ENCODE measurements around the gene CDADC1.

CDADC1 gene

DNA sequence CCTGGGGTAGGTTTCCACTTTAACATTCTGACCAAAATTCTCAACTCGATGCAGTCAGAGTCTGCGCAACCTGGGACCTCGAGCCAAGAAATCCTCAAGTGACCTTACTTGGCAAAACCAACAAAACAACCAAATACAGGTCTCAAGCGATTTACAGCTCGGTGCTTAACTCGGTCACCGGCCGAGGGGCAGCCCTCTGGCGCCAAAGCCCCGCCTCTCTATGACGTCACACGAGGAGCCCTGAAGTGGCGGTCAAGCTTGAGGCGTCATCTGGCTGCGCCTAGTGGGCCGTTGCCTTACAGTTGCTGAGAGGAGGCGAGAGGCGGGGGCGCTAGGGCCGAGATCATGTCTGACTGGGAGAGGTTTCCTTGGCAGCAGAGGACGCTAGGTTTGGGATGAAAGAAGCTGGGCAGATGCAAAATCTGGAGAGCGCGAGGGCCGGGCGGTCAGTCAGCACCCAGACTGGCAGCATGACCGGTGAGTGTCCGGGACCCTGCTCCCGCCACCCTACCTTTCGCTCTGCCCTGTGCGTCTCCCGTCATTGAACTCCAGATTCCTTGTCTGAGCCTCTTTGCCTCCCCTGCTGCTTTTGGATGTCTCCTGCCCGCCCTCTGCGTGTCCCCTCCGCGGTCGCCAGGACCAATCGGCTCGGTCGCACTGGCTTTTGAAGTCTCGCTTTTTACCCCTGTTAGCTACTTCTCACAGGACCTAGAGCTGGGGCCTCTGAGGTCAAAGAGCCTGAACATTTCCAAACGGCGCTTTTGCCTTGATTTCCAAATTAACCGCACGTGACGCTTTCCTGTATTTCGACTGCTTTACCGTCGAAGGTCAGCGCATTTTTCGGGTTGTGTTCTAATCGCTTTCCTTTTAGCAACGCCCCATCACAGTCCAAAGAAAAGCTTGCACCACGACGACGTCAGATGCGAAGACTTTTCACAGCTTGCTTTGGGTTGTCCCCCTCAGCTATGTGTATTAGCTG, at the start of gene CDADC1:
TSS of gene CDADC1 (plus strand) at position 283 of the 979 bp plus-strand sequence. CDS start at position 396, 113 bp downstream.
- peak; percentile 100 for DNase-seq
- H3K4me1 Mint-ChIP-seq = peaks cover 29% of the 10 kb centered on the region
- TF ChIP-seq, protein P1, sequence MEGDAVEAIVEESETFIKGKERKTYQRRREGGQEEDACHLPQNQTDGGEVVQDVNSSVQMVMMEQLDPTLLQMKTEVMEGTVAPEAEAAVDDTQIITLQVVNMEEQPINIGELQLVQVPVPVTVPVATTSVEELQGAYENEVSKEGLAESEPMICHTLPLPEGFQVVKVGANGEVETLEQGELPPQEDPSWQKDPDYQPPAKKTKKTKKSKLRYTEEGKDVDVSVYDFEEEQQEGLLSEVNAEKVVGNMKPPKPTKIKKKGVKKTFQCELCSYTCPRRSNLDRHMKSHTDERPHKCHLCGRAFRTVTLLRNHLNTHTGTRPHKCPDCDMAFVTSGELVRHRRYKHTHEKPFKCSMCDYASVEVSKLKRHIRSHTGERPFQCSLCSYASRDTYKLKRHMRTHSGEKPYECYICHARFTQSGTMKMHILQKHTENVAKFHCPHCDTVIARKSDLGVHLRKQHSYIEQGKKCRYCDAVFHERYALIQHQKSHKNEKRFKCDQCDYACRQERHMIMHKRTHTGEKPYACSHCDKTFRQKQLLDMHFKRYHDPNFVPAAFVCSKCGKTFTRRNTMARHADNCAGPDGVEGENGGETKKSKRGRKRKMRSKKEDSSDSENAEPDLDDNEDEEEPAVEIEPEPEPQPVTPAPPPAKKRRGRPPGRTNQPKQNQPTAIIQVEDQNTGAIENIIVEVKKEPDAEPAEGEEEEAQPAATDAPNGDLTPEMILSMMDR (IDR thresholded peaks at IDR 0.05) = no peak
- no peaks in the 10 kb centered on the region for H3K9me3 Mint-ChIP-seq
- H3K4me3 Mint-ChIP-seq = peak within 1 kb of the TSS; percentile 100
- peaks cover 6% of the 10 kb centered on the region for H3K36me3 Mint-ChIP-seq (ENCODE audit: low read depth)
- H3K27ac Mint-ChIP-seq = peak within 1 kb of the TSS; percentile 97
- H3K27me3 Mint-ChIP-seq (ENCODE audit: low read depth, poor library complexity) = peaks cover 25% of the 10 kb centered on the region

DNA sequence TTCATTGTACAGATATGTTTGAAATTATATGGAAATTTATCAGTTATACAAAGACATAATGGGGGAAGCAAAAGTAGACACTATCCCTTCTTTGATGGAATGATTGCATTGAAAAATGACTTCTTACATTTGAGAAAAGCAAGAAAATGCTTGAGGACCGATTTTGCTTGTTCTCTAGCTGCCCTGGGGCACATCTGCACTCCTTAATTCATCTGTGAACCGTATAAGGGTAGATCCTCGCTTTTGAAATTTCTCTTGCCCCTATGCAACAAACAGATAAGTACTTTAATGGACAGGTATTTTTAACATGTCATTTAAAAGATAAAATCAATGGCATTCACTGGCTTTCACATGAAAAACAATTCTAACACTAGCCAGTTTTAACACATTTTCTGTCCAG, 41.1 kb upstream of the CDADC1 start:
- TF ChIP-seq, protein P1 (IDR thresholded peaks at IDR 0.05) = no peak
- Mint-ChIP-seq H3K27me3 (ENCODE audit: low read depth, poor library complexity) (no peaks in the 10 kb centered on the region), H3K9me3 (no peaks in the 10 kb centered on the region), H3K4me1 (no peaks in the 10 kb centered on the region), H3K36me3 (ENCODE audit: low read depth) (peaks cover 55% of the 10 kb centered on the region), H3K27ac (no peak overlapping the region), H3K4me3 (no peak overlapping the region)
- no peak for DNase-seq

- Mint-ChIP-seq H3K4me1 (no peaks in the 10 kb centered on the region), H3K9me3 (no peaks in the 10 kb centered on the region), H3K27me3 (ENCODE audit: low read depth, poor library complexity) (no peaks in the 10 kb centered on the region), H3K27ac (no peak overlapping the region), H3K36me3 (ENCODE audit: low read depth) (peaks cover 58% of the 10 kb centered on the region), H3K4me3 (no peak overlapping the region)
- TF ChIP-seq, protein P1 (IDR thresholded peaks at IDR 0.05) = no peak
- DNase-seq = no peak
Observed at GRCh38 chr13:49208619-49209018, 39.1 kb upstream of the CDADC1 start.

- peak overlapping the region; percentile 90 for H3K27ac Mint-ChIP-seq
- peaks cover 9% of the 10 kb centered on the region for H3K4me1 Mint-ChIP-seq
- TF ChIP-seq, protein P1 (IDR thresholded peaks at IDR 0.05) = no peak
- no peak for DNase-seq
- no peaks in the 10 kb centered on the region for H3K27me3 Mint-ChIP-seq (ENCODE audit: low read depth, poor library complexity)
- H3K36me3 Mint-ChIP-seq (ENCODE audit: low read depth) = peaks cover 48% of the 10 kb centered on the region
- no peaks in the 10 kb centered on the region for H3K9me3 Mint-ChIP-seq
- H3K4me3 Mint-ChIP-seq = no peak overlapping the region
Observed at GRCh38 chr13:49210114-49210513, 37.6 kb upstream of the CDADC1 start.

DNA sequence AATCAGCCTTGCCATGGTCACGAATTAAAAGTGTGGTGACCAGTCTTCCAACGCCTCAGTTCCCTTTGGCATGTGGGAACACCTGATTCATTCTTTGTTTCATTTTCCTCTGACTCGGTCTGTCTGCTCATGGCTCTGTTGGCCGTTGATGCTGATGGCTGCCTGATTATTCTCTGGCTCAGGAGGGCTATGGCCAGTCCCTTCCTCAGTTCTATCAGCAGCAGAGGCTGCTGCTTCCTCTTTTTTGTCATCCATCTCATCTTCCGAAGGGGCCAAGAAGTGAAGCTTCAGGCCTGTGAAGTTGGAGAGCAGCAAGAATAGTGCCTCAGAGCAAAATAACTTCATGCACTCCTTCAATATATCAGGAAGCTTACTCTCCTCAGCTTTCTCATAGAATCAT, 37.1 kb upstream of the CDADC1 start:
- Mint-ChIP-seq H3K27ac (peak overlapping the region; percentile 90), H3K27me3 (ENCODE audit: low read depth, poor library complexity) (peaks cover 5% of the 10 kb centered on the region), H3K36me3 (ENCODE audit: low read depth) (peaks cover 45% of the 10 kb centered on the region), H3K4me3 (no peak overlapping the region), H3K9me3 (no peaks in the 10 kb centered on the region), H3K4me1 (peaks cover 11% of the 10 kb centered on the region)
- TF ChIP-seq, protein P1 (IDR thresholded peaks at IDR 0.05) = no peak
- DNase-seq = no peak

Data from nephron progenitor cell (in vitro differentiated cells).